Nucleus accumbens (tissue), 56 donors: Measurements from ENCODE around the gene DNER.

Experiments
- DNase-seq, 56 donors: peaks; one replicate each; lab custom pipeline; 2025; lab: John Stamatoyannopoulos, UW

The DNER gene

DNA sequence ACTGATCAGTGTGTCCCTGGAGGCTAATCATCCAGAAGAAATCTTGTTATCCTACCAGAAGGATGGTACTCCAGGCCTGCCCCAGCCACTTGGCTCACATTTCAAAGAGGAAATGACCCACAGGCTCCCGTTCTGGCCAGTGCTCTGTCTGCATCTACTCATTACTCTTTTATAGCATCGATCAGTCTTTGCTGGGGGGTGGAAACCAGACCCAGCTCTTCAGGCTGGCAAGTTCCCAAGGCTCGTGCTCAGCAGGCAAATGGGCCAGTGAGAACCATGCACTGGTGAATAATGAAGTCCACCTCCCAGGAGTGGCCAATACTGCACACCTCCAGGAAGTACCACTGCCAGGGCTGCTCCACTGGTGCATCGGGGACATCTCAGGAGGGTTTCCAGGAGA, 38.8 kb downstream of the DNER start:
- peak in 1 of 56 donors; percentile 3 for DNase-seq

DNA sequence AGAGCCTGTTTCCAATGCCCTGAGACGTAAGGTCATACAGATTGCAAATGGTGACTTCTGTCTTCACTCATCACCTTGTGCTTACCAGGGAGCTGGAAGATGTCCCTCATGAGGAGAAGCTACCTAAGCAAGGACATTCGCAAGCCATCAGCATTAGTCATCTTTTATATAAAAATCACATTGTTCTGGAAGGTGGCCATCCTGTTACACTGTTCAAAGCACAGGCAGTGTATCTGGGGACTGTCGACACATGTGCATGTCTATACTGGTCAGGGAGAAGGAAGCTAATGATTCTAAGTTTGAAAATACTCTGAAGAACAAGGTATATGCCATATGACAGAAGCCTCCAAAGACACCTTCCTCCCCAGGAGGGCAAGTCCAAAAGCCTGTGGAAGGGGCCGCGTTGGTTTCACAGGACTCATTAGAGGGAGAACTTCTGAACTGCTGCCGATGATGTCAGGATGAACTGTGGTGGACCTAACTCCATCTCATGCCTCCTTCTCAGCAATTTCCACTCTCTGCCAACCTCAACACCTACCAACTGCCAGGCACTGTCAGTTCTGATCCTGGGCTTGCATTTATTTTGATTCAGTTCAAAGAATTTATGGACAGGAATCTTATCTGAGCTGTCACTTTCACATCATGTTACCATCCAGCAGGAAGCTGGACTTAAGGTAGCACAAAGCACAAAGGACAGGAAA, 39.4 kb downstream of the DNER start:
- no peak for DNase-seq

DNA sequence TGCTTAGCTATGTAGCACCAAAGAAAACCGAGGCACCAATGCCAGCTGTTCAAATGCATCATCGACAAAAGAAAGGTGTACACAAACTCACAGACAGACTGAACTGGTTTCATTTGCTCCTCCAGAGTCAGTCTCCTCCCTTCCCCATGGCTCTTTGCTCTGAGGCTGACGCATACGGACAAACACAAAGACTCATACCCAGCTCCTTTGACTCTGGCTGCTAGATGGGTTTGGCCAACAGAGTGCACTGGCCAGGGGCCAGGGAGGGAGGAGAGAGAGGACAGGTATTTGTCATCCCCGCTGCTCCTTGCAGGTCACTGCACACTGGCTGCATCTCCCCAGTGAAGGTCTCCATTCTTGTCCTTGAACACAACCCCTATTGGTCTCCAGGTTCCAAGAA, 40.7 kb downstream of the DNER start:
- peak in 4 of 56 donors; percentile 5 to 30 (median 6) for DNase-seq

DNA sequence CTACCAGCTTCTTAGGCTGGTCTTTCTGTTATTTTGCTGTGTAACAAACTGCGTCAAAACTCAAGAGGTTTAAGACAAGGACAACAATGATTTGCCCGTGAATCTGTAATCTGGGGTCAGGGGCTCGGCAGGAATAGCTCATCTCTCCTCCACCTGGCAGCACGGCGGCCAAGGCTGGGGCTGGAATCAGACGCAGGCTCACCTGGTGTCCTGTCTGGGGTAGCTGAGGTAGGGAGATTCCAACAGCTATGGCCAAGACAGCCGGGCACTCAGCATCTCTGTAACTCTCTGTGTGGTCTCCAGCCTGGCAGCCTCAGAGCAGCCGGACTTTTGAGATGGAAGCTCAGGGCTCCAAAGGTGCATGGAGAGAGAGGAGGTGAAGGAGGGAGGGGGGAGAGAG, 42.3 kb downstream of the DNER start:
- DNase-seq, result no peak

DNA sequence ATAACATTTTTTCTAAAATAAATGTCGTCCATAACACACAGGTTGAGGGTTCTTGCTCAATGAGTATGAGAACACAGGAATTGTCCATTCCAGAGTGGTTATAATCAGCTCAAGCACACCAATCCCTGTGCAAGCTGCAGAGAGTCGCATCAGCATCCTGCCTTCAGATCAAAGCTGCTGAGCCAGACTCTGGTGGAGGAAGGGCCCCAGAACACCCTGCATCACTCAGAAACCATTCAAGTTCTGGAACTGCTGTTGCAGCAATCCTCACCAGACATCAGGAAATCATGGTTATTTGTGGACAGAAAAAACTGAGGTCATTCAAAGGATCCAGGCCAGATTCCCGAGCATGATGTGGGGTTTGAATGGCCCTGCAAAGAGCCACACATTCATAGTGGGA, 44.5 kb downstream of the DNER start:
- peak in 1 of 56 donors; percentile 4 for DNase-seq

DNA sequence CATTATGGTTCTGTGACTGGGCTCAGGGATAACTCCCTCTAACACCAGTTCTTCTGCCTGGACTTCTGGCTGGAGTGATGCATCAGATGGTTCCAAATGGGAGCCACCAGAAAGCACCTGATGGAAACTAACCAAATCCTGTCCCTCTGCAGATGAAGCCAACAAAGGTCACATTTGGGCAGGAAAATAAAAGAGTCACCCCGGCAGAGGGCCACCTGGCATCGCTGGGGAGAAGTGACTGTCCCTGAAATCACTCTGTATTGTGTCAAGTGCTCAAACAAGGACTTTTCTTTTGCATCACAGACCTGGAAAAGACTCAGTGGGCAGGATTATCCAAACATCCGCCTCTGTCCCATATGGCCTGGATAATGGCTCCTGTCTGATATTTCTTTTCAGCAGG, 47.5 kb downstream of the DNER start:
- no peak for DNase-seq

DNA sequence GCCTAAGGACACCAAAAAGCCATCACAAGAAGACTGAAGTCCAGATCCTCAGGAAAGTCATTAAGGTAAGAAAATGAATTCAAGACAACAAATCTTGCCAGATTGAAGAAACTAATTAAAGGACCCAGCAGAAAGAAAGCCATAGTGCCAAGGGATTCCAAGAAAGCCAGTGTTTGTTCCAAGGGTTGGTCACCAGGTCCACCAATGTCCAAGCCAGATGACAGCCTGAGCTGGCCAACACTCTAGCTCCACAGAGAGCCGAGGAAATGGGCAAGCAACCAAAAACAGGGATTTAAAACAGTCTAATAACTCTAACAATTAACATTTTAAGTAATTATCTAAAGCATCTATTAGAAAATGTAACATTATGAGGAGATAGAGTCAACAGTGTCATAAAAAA, 49.2 kb downstream of the DNER start:
- peak in 16 of 56 donors; percentile 2 to 38 (median 20) for DNase-seq

DNA sequence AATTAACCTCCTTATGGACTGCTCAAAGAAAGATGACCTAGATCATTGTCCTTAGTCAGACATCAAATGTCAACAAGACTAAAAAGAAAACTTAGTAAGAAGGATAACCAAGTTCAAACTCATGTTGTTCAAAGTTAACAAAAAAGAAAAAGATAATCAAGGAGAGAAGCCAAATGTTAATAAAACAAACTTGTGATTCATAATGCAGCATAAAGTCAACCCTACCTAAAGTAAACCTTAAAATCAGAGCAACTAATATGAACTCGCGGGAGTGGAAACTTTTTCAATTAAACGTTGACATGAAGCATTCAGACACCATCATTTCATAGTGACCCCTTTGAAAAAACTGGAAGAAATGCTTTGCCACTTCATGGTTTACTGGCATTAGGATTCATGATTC, 52.9 kb downstream of the DNER start:
- no peak for DNase-seq

DNA sequence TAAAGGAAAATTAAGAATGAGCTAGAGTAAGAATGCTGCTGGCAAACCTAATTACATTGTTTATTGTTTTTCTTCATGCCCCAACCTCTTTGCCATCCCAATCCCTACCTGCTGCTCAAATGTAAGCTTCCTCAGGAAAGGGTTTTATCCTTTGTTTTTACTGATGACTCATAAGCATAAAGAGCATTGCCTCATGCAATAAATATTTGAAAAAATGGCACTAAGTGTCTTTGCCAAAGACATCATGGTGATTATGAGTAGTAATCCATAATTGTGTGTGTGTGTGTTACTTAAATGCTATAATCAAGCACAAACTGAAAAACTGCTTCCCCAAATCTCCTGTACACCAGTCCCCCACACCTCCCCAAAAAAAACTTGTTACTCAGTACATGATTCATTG, 53.4 kb downstream of the DNER start:
- DNase-seq, result no peak

DNA sequence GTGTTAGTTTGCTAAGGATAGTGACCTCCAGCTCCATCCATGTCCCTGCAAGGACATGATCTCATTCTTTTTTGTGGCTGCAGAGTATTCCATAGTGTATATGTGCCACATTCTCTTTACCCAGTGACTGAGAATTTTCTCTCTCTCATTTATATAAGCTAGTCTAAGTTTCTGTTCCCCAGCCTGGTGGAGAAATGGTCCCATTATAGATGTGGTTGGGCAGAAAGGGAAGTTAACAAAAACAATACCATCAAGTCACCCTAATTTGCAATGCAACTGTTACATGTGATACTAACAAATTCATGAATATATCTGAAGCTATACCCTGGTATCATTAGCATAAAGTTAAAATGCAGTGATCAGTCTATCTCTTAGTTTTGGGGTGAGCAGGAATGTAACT, 54.0 kb downstream of the DNER start:
- no peak for DNase-seq

DNA sequence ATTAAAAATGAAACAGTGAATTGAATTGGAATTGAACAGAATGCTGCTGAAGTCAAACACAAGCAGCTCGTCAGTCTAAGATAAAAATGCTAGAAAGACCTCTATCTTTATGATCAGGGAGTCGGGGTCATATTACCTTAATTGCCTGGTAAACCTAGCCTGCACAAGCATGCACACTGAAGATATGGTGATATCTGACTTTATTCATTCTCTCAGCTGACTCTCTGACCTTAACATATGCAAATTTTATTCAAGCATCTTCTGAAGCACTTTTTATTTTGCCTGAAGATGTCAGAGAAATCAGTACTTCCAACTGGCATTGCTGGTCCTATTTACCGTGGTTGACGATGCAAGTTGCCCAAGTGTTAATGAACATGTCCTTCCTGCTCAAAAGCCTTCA, 56.4 kb downstream of the DNER start:
- no peak for DNase-seq

DNA sequence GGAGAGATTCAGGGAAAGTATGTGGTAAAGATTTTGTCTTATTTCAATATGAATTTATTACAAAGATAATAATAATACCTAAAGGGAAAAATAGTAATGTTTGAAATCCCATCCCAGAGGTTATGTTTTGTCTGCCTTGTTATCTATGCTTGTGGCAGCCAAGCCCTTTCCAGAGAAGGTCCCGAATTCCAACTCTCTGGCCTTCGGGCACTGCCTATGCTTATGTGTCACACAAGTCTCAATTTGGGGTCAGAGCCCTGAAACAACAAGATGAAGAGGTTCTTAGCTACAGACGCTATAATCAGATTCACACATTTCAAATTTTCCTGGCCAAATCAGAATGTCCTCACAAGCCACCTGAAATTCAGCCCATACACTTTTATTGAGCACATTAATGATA, 59.9 kb downstream of the DNER start:
- no peak for DNase-seq

DNA sequence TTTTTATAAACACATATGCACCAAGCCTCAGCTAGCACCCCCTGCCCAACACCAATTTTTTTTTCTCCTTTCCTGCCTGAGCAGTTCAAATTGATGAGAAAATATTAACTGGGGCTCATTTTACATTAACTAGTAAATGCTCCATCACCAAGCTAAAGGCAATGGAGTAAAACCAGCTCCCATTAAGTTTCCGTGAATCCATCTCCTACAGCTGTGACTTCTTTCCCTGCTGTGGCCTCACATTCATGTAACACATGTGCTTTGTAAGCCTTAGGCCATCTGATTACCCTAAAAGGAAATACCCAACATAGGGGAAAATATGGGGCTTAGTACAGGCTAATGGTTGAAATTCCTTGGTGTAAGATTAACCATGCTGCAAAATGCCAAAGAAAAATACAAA, 60.8 kb downstream of the DNER start:
- DNase-seq, result no peak

DNA sequence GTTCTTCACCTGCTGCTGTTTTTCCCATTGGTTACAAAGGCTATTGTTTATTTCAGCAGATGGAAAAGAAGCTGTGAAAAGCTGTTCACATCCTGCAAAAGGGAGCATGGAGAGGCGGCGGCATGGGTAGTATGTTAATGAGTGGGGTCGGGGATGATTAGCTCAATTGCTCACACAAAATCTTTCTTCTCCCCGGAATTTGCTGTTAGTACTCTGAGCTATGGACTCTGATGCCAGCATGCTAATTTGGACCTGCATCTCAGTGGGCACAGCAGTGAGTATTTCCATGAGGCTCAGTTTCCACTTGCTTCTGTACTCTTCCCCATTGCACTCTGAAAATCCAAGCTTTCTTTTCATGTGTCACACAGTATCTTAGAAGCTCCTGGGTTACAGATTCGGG, 61.6 kb downstream of the DNER start:
- no peak for DNase-seq

DNA sequence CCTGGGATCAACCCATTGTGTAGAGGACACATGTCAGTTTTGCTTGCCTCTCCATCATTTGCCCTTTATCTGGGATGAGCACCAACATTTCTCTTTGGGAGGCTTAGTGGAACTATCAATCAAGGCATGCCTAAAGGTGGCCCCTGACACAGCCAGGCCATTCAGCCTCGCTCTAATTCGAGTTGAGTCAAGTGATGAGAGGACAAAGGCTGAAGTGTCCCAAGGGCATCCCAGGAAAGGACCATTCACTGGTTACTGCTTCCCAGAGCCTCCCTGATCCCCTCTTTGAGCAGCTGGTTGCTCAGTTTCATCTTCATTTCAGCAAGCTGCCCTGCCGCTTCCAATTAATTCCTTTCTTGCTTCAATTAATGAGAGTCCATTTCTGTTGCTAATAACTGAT, 63.5 kb downstream of the DNER start:
- peak in 12 of 56 donors; percentile 11 to 59 (median 23) for DNase-seq

DNA sequence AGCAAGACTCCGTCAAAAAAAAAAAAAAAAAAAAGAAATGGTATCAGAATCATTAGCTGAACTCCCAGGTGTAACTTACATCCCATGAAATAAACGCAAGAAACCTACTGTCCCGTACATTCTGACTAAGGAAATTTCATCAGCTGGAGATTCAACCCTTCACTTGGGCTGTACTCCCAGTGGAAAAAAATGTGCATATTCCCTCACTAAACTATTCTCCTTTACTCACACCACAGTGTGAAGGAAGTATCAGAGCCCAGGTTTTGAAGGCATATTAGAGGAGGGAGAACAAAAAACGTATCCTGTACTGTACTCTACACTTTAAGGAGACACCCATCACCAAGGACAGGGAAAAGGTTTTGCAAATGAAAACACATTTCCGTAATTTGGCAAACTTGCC, 64.3 kb downstream of the DNER start:
- DNase-seq, result no peak

DNA sequence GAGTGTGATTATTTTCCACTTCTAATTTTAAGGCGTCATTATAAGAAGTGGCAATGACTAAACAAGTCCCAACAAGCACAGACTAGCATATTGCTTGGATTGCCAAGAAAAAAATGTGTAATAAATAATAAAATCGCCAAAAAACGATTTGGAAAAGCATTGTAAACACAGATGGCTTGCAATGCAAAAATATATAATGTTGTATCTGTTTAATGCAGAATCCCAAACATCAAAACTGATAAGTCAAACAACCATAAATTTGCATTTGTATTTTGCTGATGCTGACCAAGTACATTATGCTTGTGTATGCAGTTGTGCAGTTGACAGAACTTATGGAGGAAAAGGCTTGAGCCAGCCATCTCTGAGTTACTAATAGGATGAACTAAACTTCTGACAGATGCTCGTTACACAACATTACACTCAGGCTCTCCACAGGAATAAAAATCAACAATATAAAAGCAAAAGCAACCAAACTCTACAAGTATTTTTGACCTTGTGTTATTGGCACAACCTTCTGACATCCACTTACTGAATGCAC, 68.1 kb downstream of the DNER start:
- DNase-seq, result no peak

DNA sequence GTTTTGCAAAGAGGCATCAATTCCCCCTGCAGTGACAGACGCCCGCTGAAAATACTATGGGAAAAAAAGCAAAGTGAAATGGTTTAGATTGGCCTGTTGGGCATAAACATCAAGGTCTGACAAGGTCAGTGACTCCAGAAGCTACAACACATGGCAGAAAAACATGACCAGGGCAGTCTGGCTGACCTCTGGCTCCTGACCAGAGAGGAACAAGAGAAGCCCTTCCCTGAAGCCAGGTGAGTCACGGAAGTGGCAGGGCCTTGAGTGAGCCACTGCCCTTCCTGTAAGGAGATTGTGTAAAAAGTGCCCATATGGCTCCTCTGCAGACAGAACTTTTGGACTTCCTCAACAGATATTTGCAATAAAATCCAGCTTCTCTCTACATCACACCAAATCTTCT, 72.0 kb downstream of the DNER start:
- DNase-seq, result no peak

DNA sequence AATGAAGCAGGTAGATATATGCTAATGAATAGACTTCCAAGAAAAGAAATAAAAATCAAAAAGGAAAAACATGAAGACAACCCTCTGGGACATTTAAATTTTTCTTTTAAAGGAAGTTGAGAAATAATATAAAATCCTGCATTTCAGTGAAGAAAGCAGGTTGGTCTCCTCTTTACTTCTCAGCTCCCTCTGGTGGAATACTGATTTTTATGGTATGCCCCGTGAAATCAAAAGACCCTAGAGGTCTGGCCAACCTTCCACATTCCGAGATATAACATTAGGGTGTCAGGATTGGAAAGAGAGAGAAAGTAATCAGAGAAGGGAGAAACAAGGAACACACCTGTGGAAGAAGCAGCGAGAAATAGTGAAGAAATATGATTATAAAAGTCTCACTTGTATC, 72.7 kb downstream of the DNER start:
- DNase-seq, result no peak

DNA sequence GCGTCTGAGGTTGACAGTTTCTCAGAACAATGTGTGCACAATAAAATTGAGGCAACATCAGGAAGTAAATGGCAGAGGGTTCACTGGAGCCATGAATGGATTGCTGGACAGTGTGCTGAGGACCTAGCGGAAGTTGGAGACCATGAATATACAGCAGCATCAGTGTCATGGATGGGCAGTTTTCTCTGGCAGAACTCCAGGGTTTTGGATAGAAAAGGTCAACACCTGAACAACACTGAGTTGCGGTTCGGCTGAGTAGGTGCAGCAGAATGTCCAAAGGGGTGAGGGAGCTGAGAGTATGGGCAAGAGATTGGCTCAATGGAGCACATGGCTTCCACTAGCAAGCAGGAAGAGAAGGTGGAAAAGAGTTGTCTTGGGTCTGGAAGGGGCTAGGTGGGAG, 73.7 kb downstream of the DNER start:
- DNase-seq, result no peak

DNA sequence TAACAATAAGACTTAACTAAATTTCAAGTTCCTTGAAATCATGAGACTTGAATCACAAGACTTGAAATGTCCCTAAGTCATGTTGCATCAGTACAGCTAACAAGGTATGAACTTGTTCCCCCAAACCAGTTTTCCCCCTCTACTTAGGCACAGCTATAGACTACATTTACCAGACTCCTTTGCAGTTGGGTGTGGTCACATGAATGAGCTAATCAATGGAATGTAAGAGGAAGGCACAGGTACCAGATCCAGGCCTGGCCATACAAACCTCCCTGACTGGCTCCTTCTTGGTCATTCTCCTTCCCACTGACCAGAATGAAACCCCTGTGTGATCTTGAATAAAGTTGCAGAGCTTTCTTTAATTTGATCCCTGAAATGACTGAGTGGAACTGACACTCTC, 77.8 kb downstream of the DNER start:
- no peak for DNase-seq

DNA sequence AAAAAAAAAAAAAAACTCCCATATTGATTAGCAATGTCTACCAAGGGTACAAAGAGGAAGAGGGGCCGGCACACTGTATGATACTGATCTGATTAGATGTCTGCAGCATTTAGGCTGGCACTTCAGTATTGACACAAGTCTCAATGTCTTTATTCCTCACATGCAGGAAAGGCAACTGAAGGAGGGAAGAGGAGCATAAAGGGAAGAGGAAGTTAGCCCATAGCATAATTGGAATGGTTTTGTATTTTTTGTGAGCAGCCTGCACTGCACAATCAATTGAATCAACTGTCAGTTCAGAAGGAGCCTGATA, 79.0 kb downstream of the DNER start:
- DNase-seq, result no peak
